ENCODE measurements around the gene KLK12.

Gene KLK12

GRCh38 chr19:50983625-50984292 is 51.0 kb downstream of the KLK12 start, which contains the start of gene KLK7:
KLK7 (minus strand) TSS chr19:50983917; CDS start chr19:50982399, 1,518 bp downstream.
- DNase-seq = peak in 9 of 58 donors; percentile 5 to 31 (median 13)

- DNase-seq = no peak
Measured at GRCh38 chr19:50982186-50982585, 52.6 kb downstream of the KLK12 start.

- DNase-seq = peak in 3 of 58 donors; percentile 0 to 25 (median 8)
Measured at GRCh38 chr19:50981587-50982146, 53.1 kb downstream of the KLK12 start.

- no peak for DNase-seq
Measured at GRCh38 chr19:50980208-50980607, 54.6 kb downstream of the KLK12 start.

GRCh38 chr19:50979758-50980157 is 55.0 kb downstream of the KLK12 start:
- no peak for DNase-seq
